GM21367 (cell line): ENCODE measurements around the gene TBPL2.

Experiments used
- ATAC-seq: cut with Tn5 transposase; IDR thresholded peaks from one replicate; pipeline ENCODE4 v1.9.1; 2021; ENCODE audit not compliant: unreplicated experiment

TBPL2 gene

DNA sequence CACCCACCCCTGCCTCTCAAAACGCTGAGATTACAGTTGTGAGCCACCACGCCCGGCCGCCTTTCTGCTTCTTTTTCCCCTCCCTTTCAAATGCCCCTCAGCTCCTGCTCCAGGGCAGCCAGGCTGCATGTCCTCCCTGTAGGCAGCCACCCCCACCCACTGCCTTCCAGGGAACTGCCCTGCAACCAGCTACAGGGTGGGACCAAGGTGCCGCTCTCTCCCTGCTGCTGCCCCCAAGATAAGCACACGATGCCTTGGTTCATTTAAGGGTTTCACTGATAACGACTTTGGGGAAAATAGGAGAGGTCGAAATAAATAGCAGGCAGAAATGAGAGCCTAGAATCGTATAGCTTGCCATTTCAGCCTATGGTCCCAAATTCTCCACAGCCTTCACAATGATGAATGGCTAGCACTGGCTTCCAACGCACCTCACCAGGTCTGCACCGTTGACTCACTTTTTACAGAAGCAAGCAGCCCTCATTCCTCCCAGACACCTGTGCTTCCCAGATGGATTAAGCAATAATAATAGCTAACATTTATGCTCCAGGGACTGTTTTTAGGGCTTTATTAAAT lies 69.4 kb downstream of the TBPL2 start:
- ATAC-seq, result no peak

DNA sequence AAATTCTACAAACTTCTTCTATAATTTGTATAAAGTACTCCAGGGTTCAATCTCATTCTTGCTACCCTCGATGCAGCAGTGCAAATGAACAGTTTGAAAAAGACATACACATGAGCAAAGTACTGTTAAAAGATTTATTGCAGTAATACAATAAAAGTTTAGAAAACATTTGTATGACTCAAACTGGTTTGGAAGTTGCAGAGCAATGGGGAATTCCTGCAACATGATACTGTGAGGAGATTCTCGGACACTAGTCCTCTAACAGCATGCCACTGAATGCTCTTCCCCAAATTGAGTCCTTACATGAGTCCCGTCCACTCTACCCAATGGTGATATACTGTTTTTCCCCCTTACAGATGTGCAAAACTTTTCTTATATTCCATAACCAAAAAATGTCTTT lies 74.1 kb downstream of the TBPL2 start:
- ATAC-seq, result no peak
